ENCODE results near the gene RPRD2. TPM values are rescaled to one million over a fixed set of nuclear protein-coding genes. Genes with fewer than 3 reads are reported as not detected.

The RPRD2 gene
- total RNA-seq, 1 donor from 2014 or later: 13.5 TPM

DNA sequence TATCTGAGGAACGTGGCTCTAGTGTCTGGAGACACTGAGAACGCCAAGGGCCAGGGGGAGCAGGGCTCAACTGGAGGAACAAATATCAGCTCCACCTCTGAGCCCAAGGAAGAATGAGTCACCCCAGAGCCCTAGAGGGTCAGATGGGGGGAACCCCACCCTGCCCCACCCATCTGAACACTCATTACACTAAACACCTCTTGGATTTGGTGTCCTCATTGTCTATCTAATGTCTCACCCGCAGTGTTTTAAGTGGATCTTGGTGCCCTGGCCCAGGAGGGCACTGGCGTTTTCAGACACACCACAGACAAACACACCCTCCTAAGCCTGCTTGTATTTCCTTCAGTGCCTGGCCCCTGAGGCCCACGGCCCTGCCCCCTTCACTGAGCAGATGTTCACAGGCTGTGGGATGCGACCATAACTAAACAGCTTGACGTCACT, 149.4 kb downstream of the RPRD2 start:
- DNase-seq (ENCODE audit: low read depth): peak; percentile 56

DNA sequence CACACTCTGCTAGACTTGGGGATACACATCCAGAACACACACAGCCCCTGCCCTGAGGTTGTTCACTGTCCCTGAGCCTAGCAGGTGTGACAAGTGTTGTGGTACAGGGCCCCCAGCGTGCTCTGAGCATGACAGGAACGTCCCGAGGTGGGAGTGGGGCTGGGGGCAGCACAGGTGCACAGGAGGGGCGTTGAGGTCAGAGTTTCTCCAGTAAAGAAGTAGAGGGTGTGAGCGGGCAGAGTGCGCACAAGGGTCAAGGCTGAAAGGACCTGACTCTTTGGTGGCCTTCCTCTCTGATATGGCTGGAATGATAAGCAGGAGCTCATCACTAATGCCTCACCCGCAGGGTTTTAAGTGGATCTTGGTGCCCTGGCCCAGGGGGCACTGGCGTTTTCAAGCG, 150.3 kb downstream of the RPRD2 start:
- no peak for DNase-seq (ENCODE audit: low read depth)

DNA sequence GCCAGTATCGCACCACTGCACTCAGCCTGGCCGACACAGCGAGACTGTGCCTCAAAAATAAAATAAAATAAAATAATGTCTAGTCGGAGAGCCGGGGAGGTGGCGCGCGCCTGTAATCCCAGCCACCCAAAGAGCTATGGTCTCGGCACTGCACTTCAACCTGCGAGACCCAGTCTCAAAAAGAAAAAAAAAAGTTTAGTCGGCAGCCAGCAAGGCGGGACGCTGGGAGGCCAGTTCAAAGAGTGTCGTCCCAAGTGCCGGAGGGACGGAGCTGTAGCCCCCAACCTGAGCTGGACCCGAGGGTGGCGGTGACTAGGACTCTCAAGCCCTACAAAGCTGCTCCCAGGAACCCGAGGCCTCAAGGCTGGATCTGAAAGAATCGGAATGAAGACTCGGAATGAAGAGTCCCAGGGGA, 151.0 kb downstream of the RPRD2 start:
- no peak for DNase-seq (ENCODE audit: low read depth)

DNA sequence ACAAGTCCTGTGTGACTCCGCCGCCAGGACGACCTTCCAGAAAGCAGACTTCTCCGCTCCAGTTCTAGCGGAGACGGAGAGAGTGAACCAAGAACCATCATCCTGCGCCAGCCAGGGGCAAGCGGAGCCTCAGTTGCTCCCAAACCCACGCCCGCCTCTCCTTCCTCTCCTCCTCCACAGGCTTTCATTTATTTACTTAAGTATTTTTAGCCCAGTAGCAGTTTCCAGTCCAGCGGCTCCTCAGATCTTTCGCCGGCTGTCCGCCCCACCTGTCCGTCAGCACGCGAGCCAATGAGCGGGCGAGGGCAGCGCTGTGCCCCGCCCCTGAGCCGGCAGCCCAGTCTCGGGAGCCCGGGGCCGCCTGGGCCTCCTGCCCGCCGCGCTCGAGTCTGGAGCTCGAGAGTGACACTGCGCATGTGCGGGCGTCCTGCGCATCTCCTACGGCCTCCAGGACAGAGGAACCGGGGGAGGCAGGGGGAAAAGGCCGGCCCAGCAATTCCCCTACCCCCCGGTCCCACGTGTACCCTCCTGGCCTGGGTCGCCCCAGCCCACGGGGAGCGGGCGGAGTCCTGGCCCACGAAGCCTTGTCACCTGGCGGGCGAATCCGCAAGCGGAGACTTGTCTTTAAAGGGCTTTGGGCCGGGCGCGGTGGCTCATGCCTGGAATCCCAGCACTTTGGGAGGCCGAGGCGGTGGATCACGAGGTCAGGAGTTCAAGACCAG, 151.5 kb downstream of the RPRD2 start, which contains the start of gene FALEC:
TSS of gene FALEC (plus strand) at position 425 of the 722 bp plus-strand sequence.
- DNase-seq (ENCODE audit: low read depth): peak; percentile 98

DNA sequence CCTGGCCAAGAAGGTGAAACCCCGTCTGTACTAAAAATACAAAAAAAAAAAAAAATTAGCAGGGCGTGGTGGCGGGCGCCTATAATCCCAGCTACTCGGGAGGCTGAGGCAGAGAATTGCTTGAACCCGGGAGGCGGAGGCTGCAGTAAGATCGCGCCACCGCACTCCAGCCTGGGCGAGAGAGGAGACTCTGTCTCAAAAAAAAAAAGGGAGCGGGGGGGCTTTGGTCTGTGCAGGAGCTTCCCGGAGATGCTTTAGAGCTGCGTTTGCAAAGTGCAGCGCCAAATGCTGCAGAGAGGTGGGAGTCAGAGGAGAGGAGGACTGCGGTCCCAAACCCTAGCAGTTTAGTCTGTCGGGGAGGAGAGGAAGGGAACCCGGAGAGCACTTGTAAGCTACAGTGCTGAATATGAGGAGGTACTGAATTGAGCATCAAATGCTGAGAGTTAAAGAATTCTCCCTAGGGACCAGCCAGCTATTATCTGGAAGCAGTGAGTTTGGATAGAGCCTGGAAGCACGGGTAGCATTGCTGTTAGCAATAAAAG, 152.2 kb downstream of the RPRD2 start:
- DNase-seq (ENCODE audit: low read depth): no peak

DNA sequence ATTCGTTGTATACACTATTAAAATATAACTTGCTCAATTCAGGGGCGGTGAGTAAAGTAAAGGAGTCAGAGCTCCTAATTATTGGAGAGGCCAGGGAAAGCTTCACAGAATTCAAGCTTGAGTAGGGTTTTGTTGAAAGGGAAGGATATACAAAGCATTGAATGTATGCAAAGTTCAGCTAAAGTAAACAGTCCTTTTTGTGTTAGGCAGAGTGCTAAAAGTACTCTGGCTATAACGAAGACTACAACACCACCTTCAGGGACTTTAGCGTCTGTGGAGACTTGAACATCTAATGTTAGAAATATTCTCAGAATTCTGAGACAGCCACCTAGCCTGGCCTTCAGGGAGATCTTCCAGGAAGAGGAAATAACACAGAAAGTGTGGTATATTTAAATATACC, 152.7 kb downstream of the RPRD2 start:
- no peak for DNase-seq (ENCODE audit: low read depth)

DNA sequence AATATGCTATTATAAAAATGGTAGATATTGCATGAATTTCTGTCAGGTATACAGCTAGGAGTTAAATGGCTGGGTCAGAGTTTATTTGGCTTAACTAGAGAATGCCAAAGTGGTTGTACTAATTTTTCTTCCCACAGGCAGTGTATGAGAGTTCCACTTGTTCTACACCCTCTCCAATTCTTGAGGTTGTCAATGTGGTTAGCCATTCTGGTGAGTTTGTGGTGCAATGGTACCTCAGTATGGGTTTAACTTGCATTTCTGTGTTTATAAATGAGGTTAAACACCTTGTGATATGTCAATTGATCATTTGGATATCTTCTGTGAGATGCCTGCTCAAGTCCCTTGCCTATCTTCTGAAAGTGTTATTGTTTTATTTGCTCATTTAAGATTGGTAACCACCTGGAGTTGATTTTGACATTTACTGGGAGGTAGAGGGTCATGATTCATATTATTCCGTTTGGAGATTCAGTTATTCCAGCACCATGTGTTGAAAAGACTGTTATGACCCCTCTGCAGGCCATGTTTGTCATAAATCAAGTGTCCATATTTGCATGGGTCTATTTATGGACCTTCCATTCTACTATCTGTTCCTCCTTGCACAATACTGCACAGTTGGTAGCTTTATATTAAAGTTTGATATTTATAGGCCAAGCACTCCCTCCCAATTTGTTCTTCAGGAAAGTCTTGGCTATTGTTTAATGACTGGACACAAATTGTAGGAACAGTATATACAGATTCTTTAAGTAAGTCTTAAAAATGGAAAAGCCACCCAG, 157.4 kb downstream of the RPRD2 start:
- DNase-seq (ENCODE audit: low read depth): peak; percentile 82

DNA sequence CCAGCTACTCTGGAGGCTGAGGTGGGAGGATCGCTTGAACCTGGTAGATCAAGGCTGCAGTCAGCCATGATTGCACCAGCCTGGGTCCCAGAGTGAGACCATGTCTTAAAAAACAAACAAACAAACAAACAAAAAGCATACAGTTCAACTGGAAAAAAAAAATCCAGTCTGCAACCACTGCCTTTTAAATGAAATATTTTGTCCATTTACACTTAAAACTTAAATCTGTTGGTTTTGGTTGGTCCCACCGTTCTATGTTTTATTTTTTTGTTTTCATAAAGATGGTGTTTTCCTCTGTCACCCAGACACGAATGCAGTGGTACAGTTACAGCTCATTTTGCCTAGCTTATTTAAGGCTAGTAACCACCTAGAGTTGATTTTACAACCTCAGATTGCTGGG, 161.4 kb downstream of the RPRD2 start:
- DNase-seq (ENCODE audit: low read depth): no peak

Small RNA genes within 50 kb of the gene (microRNA-seq; reads per million reads assigned to microRNA genes)
- not detected for gene MIR6878

Other genes starting within 250 kb of the RPRD2 start
- gene PLEKHO1, start 214.2 kb upstream of the RPRD2 start, total RNA-seq: 71.9 and 105 TPM in 2 replicates
- 14.9 and 17.9 TPM in 2 replicates for gene ANP32E, start 128.0 kb upstream of the RPRD2 start, total RNA-seq
- not detected in 2 replicates for gene CA14, start 106.4 kb upstream of the RPRD2 start, total RNA-seq
- 77.3 and 93.7 TPM in 2 replicates for gene APH1A, start 95.1 kb upstream of the RPRD2 start, total RNA-seq
- 3.2 and 3.7 TPM in 2 replicates for gene C1orf54, start 91.4 kb upstream of the RPRD2 start, total RNA-seq
- 2.0 and 2.5 TPM in 2 replicates for gene CIART, start 81.6 kb upstream of the RPRD2 start, total RNA-seq
- gene MRPS21, start 70.3 kb upstream of the RPRD2 start, total RNA-seq: 50.8 and 56.9 TPM in 2 replicates
- 24.1 and 30.9 TPM in 2 replicates for gene PRPF3, start 42.6 kb upstream of the RPRD2 start, total RNA-seq
- 17.7 and 19.2 TPM in 2 replicates for gene TARS2, start 123.3 kb downstream of the RPRD2 start, total RNA-seq
- 33.6 and 35.0 TPM in 2 replicates for gene ECM1, start 144.0 kb downstream of the RPRD2 start, total RNA-seq
- gene FALEC, start 151.6 kb downstream of the RPRD2 start, total RNA-seq: not detected in 2 replicates
- gene ADAMTSL4, start 185.3 kb downstream of the RPRD2 start, total RNA-seq: 10.9 and 16.2 TPM in 2 replicates
- gene MCL1, start 215.5 kb downstream of the RPRD2 start, total RNA-seq: 162 and 186 TPM in 2 replicates

Measured in myocyte (in vitro differentiated cells).